IMR-90 (cell line): ENCODE data around the gene BEST1. TPM values are rescaled to one million over a fixed set of nuclear protein-coding genes. Genes with fewer than 3 reads are reported as not detected.

Source experiments
- ATAC-seq: fragments of 200-7000 bp; cut with Tn5 transposase; 2 replicates; pipeline ENCODE4 v1.9.1; 2020; ENCODE audit warnings: low read depth, mild to moderate bottlenecking, moderate library complexity
- BruUV-seq: library from RNA; stranded (reverse); fragments of 400-500 nt; replicated peaks from 2 replicates; lab custom pipeline; 2021; lab: Mats Ljungman, UMichigan
- CTCF ChIA-PET: fragments of 300-600 bp; formaldehyde crosslinking; extraction: SDS; loops from one replicate; lab custom pipeline; 2021; ENCODE audit warnings: antibody characterized with exemption; lab: Yijun Ruan, JAX
- POLR2A ChIA-PET: fragments of 300-600 bp; sonication (Branson Sonifier 250); formaldehyde crosslinking; loops from one replicate; lab custom pipeline; 2022; ENCODE audit warnings: antibody characterized with exemption; ENCODE audit not compliant: unreplicated experiment; lab: Charles Lee
- DNase-seq: peaks from one replicate; pipeline ENCODE4 v3.0.0; 2013
- H2AFZ ChIP-seq: replicated peaks from 2 replicates; pipeline ENCODE3; 2013; ENCODE audit warnings: low read length, mild to moderate bottlenecking; ENCODE audit not compliant: poor library complexity
- H2AK5ac ChIP-seq: 2 replicates; pipeline ENCODE4 v1.6.1; 2013; ENCODE audit warnings: low read depth, low read length, inconsistent platforms
- H2AK9ac ChIP-seq: replicated peaks from 2 replicates; pipeline ENCODE3; 2013; ENCODE audit warnings: mild to moderate bottlenecking, low read depth, low read length, moderate library complexity; ENCODE audit not compliant: poor library complexity
- H2BK120ac ChIP-seq: 2 replicates; pipeline ENCODE4 v1.6.1; 2013; ENCODE audit warnings: low read depth, low read length, inconsistent platforms
- H2BK15ac ChIP-seq: 3 replicates; pipeline ENCODE4 v1.6.1; 2013; ENCODE audit warnings: low read depth, low read length, inconsistent platforms
- H2BK20ac ChIP-seq: 2 replicates; pipeline ENCODE4 v1.6.1; 2013; ENCODE audit warnings: low read depth, mild to moderate bottlenecking, inconsistent platforms, low read length, moderate library complexity
- H2BK5ac ChIP-seq: 2 replicates; pipeline ENCODE4 v1.6.1; 2013; ENCODE audit warnings: mild to moderate bottlenecking, low read depth, low read length, inconsistent platforms; ENCODE audit not compliant: poor library complexity, severe bottlenecking
- H3K14ac ChIP-seq: replicated peaks from 2 replicates; pipeline ENCODE4 v1.6.1; 2013; ENCODE audit warnings: low read depth, low read length, inconsistent platforms
- H3K18ac ChIP-seq: 2 replicates; pipeline ENCODE4 v1.6.1; 2013; ENCODE audit warnings: low read depth, low read length, control low read depth
- H3K23ac ChIP-seq: 2 replicates; pipeline ENCODE4 v1.6.1; 2013; ENCODE audit warnings: low read depth, low read length, inconsistent platforms
- H3K27ac ChIP-seq: 2 replicates; pipeline ENCODE4 v1.5.1; 2013; ENCODE audit warnings: mild to moderate bottlenecking, control low read depth, low read length; ENCODE audit not compliant: insufficient read depth
- H3K27me3 ChIP-seq: 2 replicates; pipeline ENCODE4 v1.6.1; 2013; ENCODE audit warnings: low read length; ENCODE audit not compliant: control insufficient read depth, insufficient read depth
- H3K36me3 ChIP-seq: 2 replicates; pipeline ENCODE4 v1.6.1; 2013; ENCODE audit warnings: low read length, mixed read lengths; ENCODE audit not compliant: control insufficient read depth, insufficient read depth
- H3K4ac ChIP-seq: 2 replicates; pipeline ENCODE4 v1.6.1; 2013; ENCODE audit warnings: low read depth, low read length, inconsistent platforms
- H3K4me1 ChIP-seq: 2 replicates; pipeline ENCODE4 v1.6.1; 2013; ENCODE audit warnings: low read length, mixed read lengths; ENCODE audit not compliant: control insufficient read depth, insufficient read depth
- H3K4me2 ChIP-seq: 2 replicates; pipeline ENCODE4 v1.6.1; 2013; ENCODE audit warnings: low read depth, mild to moderate bottlenecking, control low read depth, low read length, moderate library complexity
- H3K4me3 ChIP-seq: 2 replicates; pipeline ENCODE4 v1.5.1; 2013; ENCODE audit warnings: low read depth, mild to moderate bottlenecking, control low read depth, low read length, moderate library complexity; ENCODE audit not compliant: insufficient read depth
- H3K56ac ChIP-seq: 2 replicates; pipeline ENCODE4 v1.6.1; 2013; ENCODE audit warnings: low read length, inconsistent platforms; ENCODE audit not compliant: insufficient read depth; ENCODE audit errors: extremely low read depth
- H3K79me1 ChIP-seq, 2 experiments: 2 replicates each; pipeline ENCODE4 v1.6.1; 2013; ENCODE audit warnings: low read length in 2 of 2, inconsistent platforms in 1 of 2, low read depth in 1 of 2
- H3K9ac ChIP-seq: 2 replicates; pipeline ENCODE4 v1.6.1; 2013; ENCODE audit warnings: low read depth, low read length, control low read depth
- H3K9me1 ChIP-seq: 2 replicates; pipeline ENCODE4 v1.6.1; 2013; ENCODE audit warnings: low read length, inconsistent platforms; ENCODE audit not compliant: insufficient read depth
- H3K9me3 ChIP-seq: 2 replicates; pipeline ENCODE4 v1.6.1; 2013; ENCODE audit warnings: low read length; ENCODE audit not compliant: control insufficient read depth, insufficient read depth
- H4K20me1 ChIP-seq: 2 replicates; pipeline ENCODE4 v1.6.1; 2013; ENCODE audit warnings: low read length, inconsistent platforms; ENCODE audit not compliant: insufficient read depth
- H4K5ac ChIP-seq: 2 replicates; pipeline ENCODE4 v1.6.1; 2013; ENCODE audit warnings: mild to moderate bottlenecking, low read depth, low read length, control low read depth
- H4K8ac ChIP-seq, 2 experiments: 2 replicates each; pipeline ENCODE4 v1.6.1; 2013; ENCODE audit warnings: low read depth in 2 of 2, low read length in 2 of 2, control low read depth in 1 of 2, inconsistent platforms in 1 of 2
- H4K91ac ChIP-seq: 2 replicates; pipeline ENCODE4 v1.6.1; 2013; ENCODE audit warnings: low read depth, low read length, inconsistent platforms; ENCODE audit not compliant: insufficient read depth
- BHLHE40 ChIP-seq: fragments of 150-350 bp; IDR thresholded peaks from 2 replicates; pipeline ENCODE4 v1.6.1; 2016; ENCODE audit warnings: mild to moderate bottlenecking, low read depth, low read length
- CEBPB ChIP-seq: IDR thresholded peaks from 2 replicates; pipeline ENCODE4 v1.6.1; 2012; ENCODE audit warnings: low read depth, low read length, improper control_type of control experiment
- CHD1 ChIP-seq: IDR thresholded peaks from 2 replicates; pipeline ENCODE4 v1.6.1; 2012; ENCODE audit warnings: low read depth, low read length, improper control_type of control experiment
- FOS ChIP-seq: fragments of 150-350 bp; IDR thresholded peaks from 2 replicates; pipeline ENCODE4 v1.6.1; 2016; ENCODE audit warnings: low read depth, low read length
- MAFK ChIP-seq: IDR thresholded peaks from 2 replicates; pipeline ENCODE4 v1.6.1; 2012; ENCODE audit warnings: low read depth, low read length, improper control_type of control experiment
- NFE2L2 ChIP-seq: fragments of 150-350 bp; IDR thresholded peaks from 2 replicates; pipeline ENCODE4 v1.6.1; 2016; ENCODE audit warnings: low read depth, mild to moderate bottlenecking, low read length
- POLR2A ChIP-seq: IDR thresholded peaks from 2 replicates; pipeline ENCODE4 v1.6.1; 2012; ENCODE audit warnings: mild to moderate bottlenecking, low read depth, low read length
- RAD21 ChIP-seq: IDR thresholded peaks from 2 replicates; pipeline ENCODE4 v1.6.1; 2012; ENCODE audit warnings: low read length, improper control_type of control experiment
- RCOR1 ChIP-seq: IDR thresholded peaks from 2 replicates; pipeline ENCODE4 v1.6.1; 2012; ENCODE audit warnings: mild to moderate bottlenecking, low read length, improper control_type of control experiment; ENCODE audit not compliant: insufficient replicate concordance
- SMC3 ChIP-seq: fragments of 150-350 bp; IDR thresholded peaks from 2 replicates; pipeline ENCODE4 v1.6.1; 2016; ENCODE audit warnings: low read depth, mild to moderate bottlenecking, antibody characterized with exemption, low read length, moderate library complexity
- WGBS, 2 experiments: methylation state at CpG; one replicate each; pipeline versions ENCODE4 v1.1.5 to v1.1.7; 2013; ENCODE audit warnings: missing lambda C conversion rate in 2 of 2; ENCODE audit not compliant: insufficient read length in 1 of 2; ENCODE audit errors: extremely low coverage in 2 of 2; 5-methylcytosine and 5-hydroxymethylcytosine counted together
- dilution Hi-C: fragments of 300-500 bp; cut with HindIII; formaldehyde crosslinking; loops from one replicate; pipeline ENCODE4 v1.14.3; 2018; ENCODE audit warnings: low sequenced_read_pairs; ENCODE audit not compliant: unreplicated experiment
- in situ Hi-C: fragments of 300-500 bp; cut with MboI; formaldehyde crosslinking; loops from 3 replicates; pipeline ENCODE4 v1.14.3; 2019; ENCODE audit warnings: low sequenced_read_pairs, inconsistent platforms, mixed read lengths
- intact Hi-C: fragments of 100-400 bp; cut with micrococcal nuclease; formaldehyde crosslinking; loops from 2 replicates; pipeline ENCODE4 v1.10.0; 2022
- polyA plus RNA-seq, 3 experiments: library from polyadenylated mRNA; depleted of rRNA; stranded (reverse); fragments of >200 nt; gene quantifications; 2 replicates each; pipeline ENCODE4 v1.2.3, GENCODE V29; 2012; ENCODE audit warnings: low replicate concordance in 1 of 3
- total RNA-seq: library from RNA; depleted of rRNA; stranded (reverse); fragments of >200 nt; gene quantifications from 2 replicates; pipeline ENCODE4 v1.2.3, GENCODE V29; 2012
- TF ChIP-seq, protein P1 (sequence below): conservative IDR thresholded peaks from 2 replicates; pipeline ENCODE4 v1.5.1; 2012; ENCODE audit warnings: mild to moderate bottlenecking, low read depth, low read length, improper control_type of control experiment
- TF ChIP-seq, protein P2 (sequence below): fragments of 150-350 bp; IDR thresholded peaks from 2 replicates; pipeline ENCODE4 v1.6.1; 2016; ENCODE audit warnings: low read depth, mild to moderate bottlenecking, low read length, moderate library complexity, borderline replicate concordance

Gene BEST1
- total and polyA plus RNA-seq, 2 of the 4 experiments (the other 2 are of a cell fraction), result 0.90 to 1.4 TPM

DNA sequence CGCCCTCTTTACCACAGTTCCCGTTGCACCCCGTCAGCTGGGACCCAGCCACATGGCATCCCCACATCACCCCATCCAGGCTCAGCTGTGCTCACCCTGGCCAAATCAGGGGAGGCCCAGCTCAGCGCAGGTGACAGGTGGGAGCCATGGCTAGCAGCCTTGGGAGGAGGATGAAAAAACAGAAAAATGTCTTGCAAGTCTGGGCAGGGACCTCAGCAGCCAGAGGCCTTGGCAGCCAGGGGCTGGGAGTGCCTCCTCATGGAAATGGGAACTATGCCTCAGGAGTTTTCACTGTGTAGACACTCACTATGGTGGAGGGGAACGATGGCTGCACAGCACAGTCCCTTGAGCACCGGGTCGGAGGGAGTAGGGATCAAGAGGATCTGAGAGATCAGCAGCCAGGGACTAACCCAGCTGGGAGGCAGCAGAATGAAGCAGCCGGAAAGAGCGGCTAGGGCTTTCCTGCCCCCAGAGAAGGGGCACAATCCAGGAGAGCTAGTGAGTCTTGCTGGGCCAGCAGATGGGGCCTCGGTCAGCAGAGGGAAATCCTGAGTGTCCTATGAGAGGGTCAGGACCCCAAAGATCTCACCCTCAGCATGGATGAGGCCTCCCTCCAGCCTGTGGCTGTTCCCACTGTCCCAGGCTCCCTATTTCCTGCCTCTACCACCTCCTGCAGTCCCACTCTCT, 23.5 kb downstream of the BEST1 start (continued):
- TF ChIP-seq NFE2L2 (no peak), FOS (no peak)

DNA sequence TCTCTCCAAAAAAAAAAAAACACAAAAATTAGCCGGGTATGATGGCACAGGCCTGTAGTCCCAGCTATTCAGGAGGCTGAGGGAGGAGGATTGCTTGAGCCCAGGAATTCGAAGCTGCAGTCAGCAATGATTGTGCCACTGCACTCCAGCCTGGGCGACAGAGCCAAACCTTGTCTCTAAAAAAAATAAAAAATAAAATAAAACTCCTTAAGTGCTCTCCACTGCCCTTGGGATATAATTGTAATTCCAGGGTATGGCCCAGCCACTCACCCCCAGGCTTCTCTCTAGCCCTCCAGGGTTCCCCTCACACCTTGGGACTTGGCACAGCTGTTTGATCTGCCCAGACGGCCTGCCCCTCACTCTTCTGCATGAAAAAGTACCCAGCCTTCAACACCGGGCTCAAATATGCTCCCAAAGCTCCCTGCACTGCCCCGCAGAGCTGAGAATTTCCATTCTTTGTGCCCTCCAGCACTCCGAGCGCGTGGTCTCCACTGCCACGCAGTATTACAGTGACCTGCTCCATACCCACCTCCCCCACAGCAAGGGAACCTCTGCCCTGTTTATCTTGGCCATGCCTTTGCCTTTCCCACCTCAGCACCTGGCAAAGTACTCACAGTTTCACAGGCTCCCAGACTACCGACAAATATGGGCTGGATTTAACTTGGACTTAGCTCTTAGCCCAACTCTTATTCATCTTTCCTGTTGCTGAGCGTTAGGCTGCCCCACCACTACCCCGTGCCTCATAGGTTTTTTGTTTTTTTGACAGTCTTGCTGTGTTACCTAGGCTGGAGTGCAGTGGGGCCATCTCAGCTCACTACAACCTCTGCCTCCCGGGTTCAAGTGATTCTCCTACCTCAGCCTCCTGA, 24.8 kb downstream of the BEST1 start:
- intact Hi-C loops (no loop called here), dilution Hi-C loops (no loop called here), in situ Hi-C loops (no loop called here)
- Histone ChIP-seq H3K9me3 (no peaks in the 10 kb centered on the region), H3K4me3 (no peak overlapping the region), H2AFZ (peak overlapping the region; percentile 29), H3K9ac (no peak overlapping the region), H2AK5ac (peak overlapping the region; percentile 61), H4K5ac (peak overlapping the region; percentile 3; the same call in 1 of the 2 replicates), H2BK5ac (no peak overlapping the region), H3K27ac (no peak overlapping the region), H4K8ac (peak overlapping the region in 1 of 2 experiments; percentile 24; a peak in 1 of 4 replicates), H4K91ac (peak overlapping the region; percentile 69), H2AK9ac (no peak overlapping the region), H3K4me2 (no peak overlapping the region), H3K36me3 (no peaks in the 10 kb centered on the region), H2BK20ac (peak overlapping the region; percentile 13; the same call in 1 of the 2 replicates), H3K27me3 (no peaks in the 10 kb centered on the region), H3K79me1 (peaks cover 0 to 22% of the 10 kb centered on the region in 2 experiments; a peak in 2 of 4 replicates), H2BK120ac (peak overlapping the region; percentile 48; the same call in 1 of the 2 replicates), H3K23ac (no peak overlapping the region), H3K9me1 (peaks cover 25% of the 10 kb centered on the region), H3K4ac (peak overlapping the region; percentile 52), H3K14ac (peak overlapping the region; percentile 10), H3K18ac (peak overlapping the region; percentile 6; the same call in 1 of the 2 replicates), H2BK15ac (no peak overlapping the region; the same call in 2 of the 3 replicates), H3K56ac (no peak overlapping the region), H3K4me1 (peaks cover 31% of the 10 kb centered on the region), H4K20me1 (no peaks in the 10 kb centered on the region)
- DNase-seq, result no peak
- ChIA-PET POLR2A (interaction anchor here (0.6 kb wide), 1 partner anchor 11 kb away, joined by 7 read pairs; no protein-coding TSS in a partner anchor), CTCF (no interaction called here)
- BruUV-seq, result no TSS peak
- ATAC-seq, result no peak
- WGBS, 2 experiments, result 86% methylated on average over 6 of the region's 14 CpGs; no CpG with 5 or more reads in 1 of the 2 experiments
- TF ChIP-seq NFE2L2 (no peak), CEBPB (no peak), MAFK (no peak), BHLHE40 (no peak), POLR2A (no peak), CHD1 (no peak), SMC3 (no peak), RCOR1 (no peak), RAD21 (no peak), FOS (no peak)
- TF ChIP-seq, protein P1, sequence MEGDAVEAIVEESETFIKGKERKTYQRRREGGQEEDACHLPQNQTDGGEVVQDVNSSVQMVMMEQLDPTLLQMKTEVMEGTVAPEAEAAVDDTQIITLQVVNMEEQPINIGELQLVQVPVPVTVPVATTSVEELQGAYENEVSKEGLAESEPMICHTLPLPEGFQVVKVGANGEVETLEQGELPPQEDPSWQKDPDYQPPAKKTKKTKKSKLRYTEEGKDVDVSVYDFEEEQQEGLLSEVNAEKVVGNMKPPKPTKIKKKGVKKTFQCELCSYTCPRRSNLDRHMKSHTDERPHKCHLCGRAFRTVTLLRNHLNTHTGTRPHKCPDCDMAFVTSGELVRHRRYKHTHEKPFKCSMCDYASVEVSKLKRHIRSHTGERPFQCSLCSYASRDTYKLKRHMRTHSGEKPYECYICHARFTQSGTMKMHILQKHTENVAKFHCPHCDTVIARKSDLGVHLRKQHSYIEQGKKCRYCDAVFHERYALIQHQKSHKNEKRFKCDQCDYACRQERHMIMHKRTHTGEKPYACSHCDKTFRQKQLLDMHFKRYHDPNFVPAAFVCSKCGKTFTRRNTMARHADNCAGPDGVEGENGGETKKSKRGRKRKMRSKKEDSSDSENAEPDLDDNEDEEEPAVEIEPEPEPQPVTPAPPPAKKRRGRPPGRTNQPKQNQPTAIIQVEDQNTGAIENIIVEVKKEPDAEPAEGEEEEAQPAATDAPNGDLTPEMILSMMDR, result no peak
- TF ChIP-seq, protein P2, sequence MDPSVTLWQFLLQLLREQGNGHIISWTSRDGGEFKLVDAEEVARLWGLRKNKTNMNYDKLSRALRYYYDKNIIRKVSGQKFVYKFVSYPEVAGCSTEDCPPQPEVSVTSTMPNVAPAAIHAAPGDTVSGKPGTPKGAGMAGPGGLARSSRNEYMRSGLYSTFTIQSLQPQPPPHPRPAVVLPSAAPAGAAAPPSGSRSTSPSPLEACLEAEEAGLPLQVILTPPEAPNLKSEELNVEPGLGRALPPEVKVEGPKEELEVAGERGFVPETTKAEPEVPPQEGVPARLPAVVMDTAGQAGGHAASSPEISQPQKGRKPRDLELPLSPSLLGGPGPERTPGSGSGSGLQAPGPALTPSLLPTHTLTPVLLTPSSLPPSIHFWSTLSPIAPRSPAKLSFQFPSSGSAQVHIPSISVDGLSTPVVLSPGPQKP, result no peak
